ENCODE results near the gene LRSAM1. TPM values are rescaled to one million over a fixed set of nuclear protein-coding genes. Genes with fewer than 3 reads are reported as not detected.
A peak's percentile ranks its signal among the peaks of the same experiment; 100 is the strongest.

The LRSAM1 gene
- total and polyA plus RNA-seq, 2 of the 8 experiments (the other 6 are each of a cell fraction or from before 2014, with no cell fraction given): 9.7 to 18.3 TPM

- no peak overlapping the region for H2AFZ ChIP-seq (ENCODE audit: low read length)
- no peaks in the 10 kb centered on the region for H3K9me3 ChIP-seq (ENCODE audit: insufficient read depth in 2 of 2, low read depth in 1 of 2, low read length in 1 of 2)
- H3K18ac ChIP-seq (ENCODE audit: extremely low read depth, low read length): no peak overlapping the region; the same call in 1 of the 2 replicates
- H3K14ac ChIP-seq (ENCODE audit: insufficient read length): no peak overlapping the region
- FAIRE-seq (no peak), DNase-seq (ENCODE audit: low read depth in 1 of 2, low spot score in 2 of 2) (no peak)
- no peak overlapping the region; the same call in 1 of the 2 replicates for H4K8ac ChIP-seq (ENCODE audit: extremely low read depth, insufficient read depth, low read length)
- no peak overlapping the region for H3K4ac ChIP-seq (replicated peaks; ENCODE audit: insufficient read length, low read depth, low read length)
- no peaks in the 10 kb centered on the region for H3K23me2 ChIP-seq (ENCODE audit: low read depth, low read length)
- POLR2A ChIA-PET (ENCODE audit: partially characterized antibody): interaction anchor here (1.0 to 1.2 kb wide), 2 partner anchors 32 to 259 kb away, joined by 3 read pairs; no protein-coding TSS in a partner anchor
- no peak overlapping the region for H2AK5ac ChIP-seq (ENCODE audit: low read depth, low read length)
- no peak overlapping the region for H4K91ac ChIP-seq (replicated peaks; ENCODE audit: insufficient read length, low read length)
- H2BK5ac ChIP-seq (ENCODE audit: low read depth, low read length): no peak overlapping the region
- no peak overlapping the region for H2BK20ac ChIP-seq (ENCODE audit: low read length)
- peaks cover 2% of the 10 kb centered on the region; the same call in 1 of the 2 replicates for H3K79me1 ChIP-seq (ENCODE audit: low read depth, low read length)
- no peak overlapping the region for H3K9ac ChIP-seq (replicated peaks in 1 of 4; ENCODE audit: extremely low read depth in 1 of 4, low read depth in 3 of 4, low read length in 3 of 4)
- H3K4me1 ChIP-seq (replicated peaks in 1 of 4; ENCODE audit: control insufficient read depth in 3 of 4, insufficient read depth in 4 of 4, low read length in 3 of 4): peaks cover 4 to 15% (median 14%) of the 10 kb centered on the region in 4 experiments; a peak in 5 of 7 replicates
- TF ChIP-seq YY1 (IDR thresholded peaks at IDR 0.05; ENCODE audit: low read depth, low read length): no peak
- TF ChIP-seq KDM1A (IDR thresholded peaks at IDR 0.05; ENCODE audit: borderline replicate concordance, low read length): 0 out of 2 replicates have a peak, but pooled peaks have one; percentile 21
- no peak overlapping the region for H4K5ac ChIP-seq (ENCODE audit: insufficient read length, low read depth, low read length)
- no peak overlapping the region for H3K4me2 ChIP-seq (ENCODE audit: insufficient read depth in 1 of 2, low read depth in 2 of 2, low read length in 2 of 2)
- no peaks in the 10 kb centered on the region for H3K27me3 ChIP-seq (replicated peaks in 1 of 4; ENCODE audit: control insufficient read depth in 3 of 4, extremely low read depth in 1 of 4, insufficient read depth in 3 of 4, low read length in 3 of 4)
- no peak overlapping the region for H2BK12ac ChIP-seq (ENCODE audit: low read depth, low read length)
- WGBS, 2 experiments (ENCODE audit: extremely low coverage in 1 of 2, insufficient coverage in 1 of 2, insufficient read length in 1 of 2, insufficient replicate concordance in 2 of 2, low coverage in 1 of 2, low lambda C conversion rate in 2 of 2, missing lambda C conversion rate in 1 of 2): 93% methylated on average over 4 of the region's 4 CpGs; no CpG with 5 or more reads in 1 of the 2 experiments
- H2BK15ac ChIP-seq (ENCODE audit: low read length): no peak overlapping the region
- peaks cover 0 to 4% of the 10 kb centered on the region in 2 experiments; a peak in 1 of 4 replicates for H3K79me2 ChIP-seq (ENCODE audit: control insufficient read depth in 1 of 2, insufficient read depth in 2 of 2, low read length in 2 of 2)
- H3K4me3 ChIP-seq (ENCODE audit: extremely low read depth in 1 of 4, insufficient read depth in 2 of 4, low read depth in 3 of 4, low read length in 4 of 4): no peak overlapping the region
- CTCF ChIA-PET (ENCODE audit: partially characterized antibody): interaction anchor here (0.7 to 6.6 kb wide), 10 partner anchors 8 to 691 kb away, joined by 3 to 80 read pairs (median 4); no protein-coding TSS in a partner anchor
- no peak overlapping the region for H3K23ac ChIP-seq (ENCODE audit: insufficient read length)
- H3K27ac ChIP-seq (ENCODE audit: low read depth, low read length): no peak overlapping the region
- H4K20me1 ChIP-seq (replicated peaks in 1 of 2; ENCODE audit: control insufficient read depth in 1 of 2, insufficient read depth in 2 of 2, low read length in 2 of 2): peaks cover 0 to 3% of the 10 kb centered on the region in 2 experiments
- no peaks in the 10 kb centered on the region; a peak in 1 of 8 replicates for H3K36me3 ChIP-seq (ENCODE audit: control insufficient read depth in 2 of 4, insufficient read depth in 4 of 4, low read length in 3 of 4)
- H3K56ac ChIP-seq (replicated peaks; ENCODE audit: insufficient read length, low read depth, low read length): no peak overlapping the region
- H2BK120ac ChIP-seq (replicated peaks; ENCODE audit: low read depth, low read length): no peak overlapping the region
Observed at GRCh38 chr9:127534250-127534906, 83.1 kb downstream of the LRSAM1 start.

Measured in H1 (cell line).